Mesothelial cell of epicardium (in vitro differentiated cells): ENCODE data around the gene EIF4E. TPM values are rescaled to one million over a fixed set of nuclear protein-coding genes. Genes with fewer than 3 reads are reported as not detected.
"Not testable (repeated sequence)": the region's sequence is repeated elsewhere in the genome, so short reads cannot be mapped to it uniquely, and the experiment has no call there.

Experiments used
- DNase-seq, 2 experiments: peaks; one replicate each; pipeline ENCODE4 v3.0.0; 2021; ENCODE audit warnings: low spot score in 2 of 2; ENCODE audit not compliant: unreplicated experiment in 2 of 2
- H3K27ac Mint-ChIP-seq: 2 replicates; pipeline ENCODE4 v1.8.0; 2021; ENCODE audit warnings: mixed read lengths
- H3K27me3 Mint-ChIP-seq: 2 replicates; pipeline ENCODE4 v1.8.0; 2021; ENCODE audit warnings: low read depth, mixed read lengths
- H3K36me3 Mint-ChIP-seq: 2 replicates; pipeline ENCODE4 v1.8.0; 2021; ENCODE audit warnings: mixed read lengths
- H3K4me1 Mint-ChIP-seq: 2 replicates; pipeline ENCODE4 v1.8.0; 2021; ENCODE audit warnings: mixed read lengths
- H3K4me3 Mint-ChIP-seq: 2 replicates; pipeline ENCODE4 v1.8.0; 2021; ENCODE audit warnings: mild to moderate bottlenecking, moderate library complexity, mixed read lengths
- H3K9me3 Mint-ChIP-seq: 2 replicates; pipeline ENCODE4 v1.8.0; 2021; ENCODE audit warnings: mixed read lengths
- total RNA-seq: library from RNA; stranded (reverse); gene quantifications from 3 replicates; pipeline ENCODE4 v1.2.1, GENCODE V29; 2021
- TF ChIP-seq, protein P1 (sequence below): fragments of 200-600 bp; sonication (generic); IDR thresholded peaks from one replicate; pipeline ENCODE4 v1.5.0; 2021; ENCODE audit warnings: antibody characterized with exemption; ENCODE audit not compliant: unreplicated experiment

Gene EIF4E
- total RNA-seq, 1 donor from 2014 or later: 87.9 TPM

DNA sequence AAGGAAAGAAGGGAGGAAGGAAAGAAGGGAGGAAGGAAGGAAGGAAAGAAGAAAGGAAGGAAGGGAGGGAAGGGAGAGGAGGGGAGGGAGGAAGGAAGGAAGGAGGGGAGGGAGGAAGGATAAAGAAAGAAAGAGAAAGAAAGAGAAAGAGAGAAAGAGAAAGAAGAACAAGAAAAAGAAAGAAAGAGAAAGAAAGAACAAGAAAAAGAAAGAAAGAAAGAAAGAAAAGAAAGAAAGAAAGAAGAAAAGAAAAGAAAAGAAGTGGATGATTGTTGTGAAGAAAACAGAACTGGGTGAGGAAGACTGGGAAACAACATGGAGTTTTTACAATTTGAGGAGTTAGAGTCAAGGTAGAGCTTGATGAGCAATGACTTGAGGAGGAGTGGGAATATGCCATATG lies 78.0 kb downstream of the EIF4E start:
- TF ChIP-seq, protein P1, sequence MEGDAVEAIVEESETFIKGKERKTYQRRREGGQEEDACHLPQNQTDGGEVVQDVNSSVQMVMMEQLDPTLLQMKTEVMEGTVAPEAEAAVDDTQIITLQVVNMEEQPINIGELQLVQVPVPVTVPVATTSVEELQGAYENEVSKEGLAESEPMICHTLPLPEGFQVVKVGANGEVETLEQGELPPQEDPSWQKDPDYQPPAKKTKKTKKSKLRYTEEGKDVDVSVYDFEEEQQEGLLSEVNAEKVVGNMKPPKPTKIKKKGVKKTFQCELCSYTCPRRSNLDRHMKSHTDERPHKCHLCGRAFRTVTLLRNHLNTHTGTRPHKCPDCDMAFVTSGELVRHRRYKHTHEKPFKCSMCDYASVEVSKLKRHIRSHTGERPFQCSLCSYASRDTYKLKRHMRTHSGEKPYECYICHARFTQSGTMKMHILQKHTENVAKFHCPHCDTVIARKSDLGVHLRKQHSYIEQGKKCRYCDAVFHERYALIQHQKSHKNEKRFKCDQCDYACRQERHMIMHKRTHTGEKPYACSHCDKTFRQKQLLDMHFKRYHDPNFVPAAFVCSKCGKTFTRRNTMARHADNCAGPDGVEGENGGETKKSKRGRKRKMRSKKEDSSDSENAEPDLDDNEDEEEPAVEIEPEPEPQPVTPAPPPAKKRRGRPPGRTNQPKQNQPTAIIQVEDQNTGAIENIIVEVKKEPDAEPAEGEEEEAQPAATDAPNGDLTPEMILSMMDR: no peak
- H3K27me3 Mint-ChIP-seq: no peaks in the 10 kb centered on the region
- no peak for DNase-seq
- no peak overlapping the region for H3K27ac Mint-ChIP-seq
- H3K4me3 Mint-ChIP-seq: no peak overlapping the region
- H3K36me3 Mint-ChIP-seq: no peaks in the 10 kb centered on the region
- H3K9me3 Mint-ChIP-seq: peaks cover 18% of the 10 kb centered on the region
- no peaks in the 10 kb centered on the region for H3K4me1 Mint-ChIP-seq

DNA sequence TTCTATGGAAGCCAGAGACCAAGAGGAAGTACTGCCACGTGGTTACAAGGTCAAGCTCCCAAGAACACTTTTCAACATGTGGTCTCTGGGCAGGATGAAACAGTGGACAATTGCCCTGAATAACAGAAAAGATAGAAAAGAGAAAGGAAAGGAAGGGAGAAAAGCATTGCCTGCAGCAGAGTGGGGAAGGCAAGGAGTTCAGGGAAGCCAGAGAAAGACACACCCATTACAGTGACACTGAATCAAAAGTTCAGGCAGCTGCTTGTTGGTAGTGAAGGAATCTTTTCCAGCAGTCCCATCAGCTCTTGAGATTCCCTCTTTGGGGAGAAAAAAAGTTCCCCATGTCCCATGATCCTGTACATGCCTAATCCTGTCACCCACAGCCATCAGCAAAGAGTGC lies 80.5 kb downstream of the EIF4E start:
- DNase-seq: no peak
- Mint-ChIP-seq H3K27ac (no peak overlapping the region), H3K4me3 (no peak overlapping the region), H3K4me1 (no peaks in the 10 kb centered on the region), H3K27me3 (no peaks in the 10 kb centered on the region), H3K36me3 (no peaks in the 10 kb centered on the region), H3K9me3 (peaks cover 28% of the 10 kb centered on the region)
- TF ChIP-seq, protein P1: no peak

DNA sequence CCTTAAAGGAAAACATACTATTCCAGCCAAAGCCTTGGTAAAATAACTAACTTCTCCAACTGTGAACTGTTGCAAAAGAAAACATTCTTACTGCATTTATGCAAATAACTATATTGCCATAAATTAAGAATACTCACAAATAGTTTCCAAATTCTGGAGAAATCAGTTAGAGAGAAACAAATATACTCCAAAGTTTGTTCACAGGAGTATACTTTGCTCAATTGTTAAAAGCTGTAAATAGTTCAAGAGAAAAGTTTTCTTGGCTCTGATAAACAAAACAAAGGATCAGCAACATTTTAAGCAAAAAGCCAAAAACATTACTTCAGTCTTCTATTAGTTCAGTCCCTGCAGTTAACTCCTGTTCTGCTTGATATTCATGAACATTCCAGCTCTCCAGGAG lies 83.0 kb downstream of the EIF4E start:
- H3K4me3 Mint-ChIP-seq: no peak overlapping the region
- H3K36me3 Mint-ChIP-seq: no peaks in the 10 kb centered on the region
- no peak overlapping the region for H3K27ac Mint-ChIP-seq
- TF ChIP-seq, protein P1: no peak
- H3K9me3 Mint-ChIP-seq: peaks cover 46% of the 10 kb centered on the region
- no peaks in the 10 kb centered on the region for H3K4me1 Mint-ChIP-seq
- DNase-seq: no peak
- H3K27me3 Mint-ChIP-seq: no peaks in the 10 kb centered on the region

DNA sequence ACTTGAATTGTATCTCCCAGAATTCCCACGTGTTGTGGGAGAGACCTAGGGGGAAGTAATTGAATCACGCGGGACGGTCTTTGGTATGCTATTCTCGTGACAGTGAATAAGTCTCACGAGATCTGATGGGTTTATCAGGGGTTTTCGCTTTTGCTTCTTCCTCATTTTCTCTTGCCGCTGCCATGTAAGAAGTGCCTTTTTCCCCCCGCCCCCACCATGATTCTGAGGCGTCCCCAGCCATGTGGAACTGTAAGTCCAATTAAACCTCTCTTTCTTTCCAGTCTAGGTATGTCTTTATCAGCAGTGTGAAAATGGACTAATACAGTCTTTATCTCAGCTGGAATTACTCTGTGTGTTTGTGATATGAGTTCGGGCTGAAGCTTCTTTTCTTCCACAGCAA lies 86.0 kb downstream of the EIF4E start:
- H3K9me3 Mint-ChIP-seq: peaks cover 39% of the 10 kb centered on the region

DNA sequence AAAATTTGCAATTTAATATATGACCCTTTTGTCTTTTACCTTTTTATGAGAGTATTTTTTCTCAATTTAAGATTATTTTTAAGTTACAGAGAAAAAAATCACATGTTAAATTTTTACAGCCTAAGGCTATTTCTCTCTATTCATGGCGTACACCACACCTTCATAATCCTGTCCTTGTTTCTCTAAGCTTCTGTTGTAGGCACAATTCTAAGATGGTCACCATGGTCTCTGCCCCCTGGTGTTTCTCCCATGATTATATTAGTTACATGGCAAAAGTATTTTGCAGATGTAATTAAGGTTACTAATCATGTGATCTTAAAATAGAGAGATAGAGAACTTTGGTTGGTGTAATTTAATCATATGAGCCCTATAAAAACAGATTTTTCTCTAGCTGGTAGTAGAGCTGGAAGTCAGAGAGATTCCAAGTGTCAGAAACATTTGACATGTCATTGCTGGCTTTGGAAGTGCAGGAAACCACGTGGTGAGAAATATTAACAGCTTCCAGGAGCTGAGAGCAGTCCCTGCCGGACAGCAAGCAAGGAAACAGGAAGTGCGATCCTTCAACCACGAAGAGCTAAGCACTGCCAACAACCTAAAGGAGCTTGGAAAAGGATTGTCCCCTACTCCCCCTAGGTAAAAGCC lies 89.8 kb downstream of the EIF4E start:
- Mint-ChIP-seq H3K4me3 (no peak overlapping the region), H3K27ac (no peak overlapping the region)
- TF ChIP-seq, protein P1: no peak

More for the DNA sequence above, 86.0 kb downstream of the EIF4E start:
- DNase-seq, H3K4me1 Mint-ChIP-seq, H3K36me3 Mint-ChIP-seq, H3K4me3 Mint-ChIP-seq, H3K27me3 Mint-ChIP-seq, H3K27ac Mint-ChIP-seq: not testable (repeated sequence)

DNA sequence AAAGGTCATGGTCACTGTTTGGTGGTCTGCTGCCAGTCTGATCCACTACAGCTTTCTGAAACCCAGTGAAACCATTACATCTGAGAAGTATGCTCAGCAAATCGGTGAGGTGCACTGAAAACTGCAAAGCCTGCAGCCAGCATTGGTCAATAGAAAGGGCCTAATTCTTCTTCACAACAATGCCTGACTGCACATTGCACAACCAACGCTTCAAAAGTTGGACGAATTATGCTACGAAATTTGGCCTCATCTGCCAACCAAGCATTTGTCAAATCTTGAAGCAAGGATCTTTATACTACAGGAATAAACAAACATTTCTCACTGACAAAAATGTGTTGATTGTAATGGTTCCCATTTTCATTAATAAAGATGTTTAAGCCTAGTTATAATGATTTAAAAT lies 90.4 kb downstream of the EIF4E start:
- no peak overlapping the region for H3K4me3 Mint-ChIP-seq
- H3K9me3 Mint-ChIP-seq: peaks cover 18% of the 10 kb centered on the region
- H3K36me3 Mint-ChIP-seq: no peaks in the 10 kb centered on the region
- no peak for DNase-seq
- no peaks in the 10 kb centered on the region for H3K4me1 Mint-ChIP-seq
- TF ChIP-seq, protein P1: no peak
- no peaks in the 10 kb centered on the region for H3K27me3 Mint-ChIP-seq
- H3K27ac Mint-ChIP-seq: no peak overlapping the region

More for the DNA sequence above, 89.8 kb downstream of the EIF4E start:
- Mint-ChIP-seq H3K36me3 (no peaks in the 10 kb centered on the region), H3K27me3 (no peaks in the 10 kb centered on the region), H3K4me1 (no peaks in the 10 kb centered on the region), H3K9me3 (peaks cover 21% of the 10 kb centered on the region)
- DNase-seq: no peak
